DMS79 treated with DMSO at 0.1 percent for 48 hours (cell line): Measurements from ENCODE around the gene ZBTB12.
"Not testable (repeated sequence)": the region's sequence is repeated elsewhere in the genome, so short reads cannot be mapped to it uniquely, and the experiment has no call there.

Experiments used
- DNase-seq: peaks from one replicate; lab custom pipeline; 2025; lab: John Stamatoyannopoulos, UW

The ZBTB12 gene

GRCh38 chr6:31901953-31902643 is at the start of gene ZBTB12:
Gene ZBTB12, minus strand, starts transcription at chr6:31902086. Its CDS starts 781 bp downstream, at chr6:31901305.
- peak; percentile 92 for DNase-seq

- no peak for DNase-seq
Observed at GRCh38 chr6:31949926-31950548, 48.2 kb upstream of the ZBTB12 start.

- no peak for DNase-seq
Observed at GRCh38 chr6:31948753-31949413, 47.0 kb upstream of the ZBTB12 start.

GRCh38 chr6:31948306-31948705 is 46.4 kb upstream of the ZBTB12 start:
- DNase-seq, result no peak

- no peak for DNase-seq
Observed at GRCh38 chr6:31947864-31948263, 46.0 kb upstream of the ZBTB12 start.

GRCh38 chr6:31947070-31947675 is 45.3 kb upstream of the ZBTB12 start:
- DNase-seq, result no peak

GRCh38 chr6:31946370-31946885 is 44.5 kb upstream of the ZBTB12 start:
- no peak for DNase-seq

GRCh38 chr6:31945507-31946369 is 43.9 kb upstream of the ZBTB12 start, which contains the start of gene CFB:
Gene CFB, plus strand, starts transcription at chr6:31946095. Its CDS starts 127 bp downstream, at chr6:31946222.
- peak; percentile 31 for DNase-seq

GRCh38 chr6:31945154-31945506 is 43.2 kb upstream of the ZBTB12 start:
- no peak for DNase-seq

GRCh38 chr6:31943742-31944141 is 41.9 kb upstream of the ZBTB12 start:
- no peak for DNase-seq

GRCh38 chr6:31940256-31940664 is 38.4 kb upstream of the ZBTB12 start:
- DNase-seq, result no peak

GRCh38 chr6:31935823-31936222 is 33.9 kb upstream of the ZBTB12 start:
- no peak for DNase-seq

- DNase-seq, result no peak
Observed at GRCh38 chr6:31935021-31935420, 33.1 kb upstream of the ZBTB12 start.

GRCh38 chr6:31933537-31933936 is 31.7 kb upstream of the ZBTB12 start:
- DNase-seq, result no peak

- DNase-seq, result not testable (repeated sequence)
Observed at GRCh38 chr6:31932137-31932536, 30.3 kb upstream of the ZBTB12 start.

GRCh38 chr6:31930962-31931361 is 29.1 kb upstream of the ZBTB12 start:
- no peak for DNase-seq

GRCh38 chr6:31928672-31928939 is 26.7 kb upstream of the ZBTB12 start:
- DNase-seq, result no peak

- no peak for DNase-seq
Observed at GRCh38 chr6:31927863-31928671, 26.2 kb upstream of the ZBTB12 start.

GRCh38 chr6:31927242-31927862 is 25.5 kb upstream of the ZBTB12 start, which contains the start of gene C2:
Gene C2, plus strand, starts transcription at chr6:31927717. Its CDS starts 36 bp downstream, at chr6:31927753.
- no peak for DNase-seq

- DNase-seq, result no peak
Observed at GRCh38 chr6:31922942-31923341, 21.1 kb upstream of the ZBTB12 start.
